ENCODE results near the gene RARRES2. TPM values are rescaled to one million over a fixed set of nuclear protein-coding genes. Genes with fewer than 3 reads are reported as not detected.

The RARRES2 gene
- total RNA-seq, 2 experiments from 2014 or later, result not detected

- H3K27ac Mint-ChIP-seq, result no peak overlapping the region
- no peak for DNase-seq
- peaks cover 5% of the 10 kb centered on the region for H3K36me3 Mint-ChIP-seq
- no peaks in the 10 kb centered on the region for H3K9me3 Mint-ChIP-seq
- no peak for ATAC-seq (ENCODE audit: low read depth)
- H3K4me1 Mint-ChIP-seq, result peaks cover 37% of the 10 kb centered on the region
- POLR2A ChIA-PET, result no interaction called here
- H3K4me3 Mint-ChIP-seq, result no peak overlapping the region
- no peaks in the 10 kb centered on the region for H3K27me3 Mint-ChIP-seq
Observed at GRCh38 chr7:150381096-150381495, 39.7 kb upstream of the RARRES2 start.

- peak; percentile 17 for DNase-seq
- peaks cover 40% of the 10 kb centered on the region for H3K4me1 Mint-ChIP-seq
- H3K4me3 Mint-ChIP-seq, result peak overlapping the region; percentile 99
- no peak for ATAC-seq (ENCODE audit: low read depth)
- H3K27ac Mint-ChIP-seq, result no peak overlapping the region
- no peaks in the 10 kb centered on the region for H3K9me3 Mint-ChIP-seq
- POLR2A ChIA-PET, result no interaction called here
- peaks cover 5% of the 10 kb centered on the region for H3K36me3 Mint-ChIP-seq
- no peaks in the 10 kb centered on the region for H3K27me3 Mint-ChIP-seq
Observed at GRCh38 chr7:150380463-150380862, 39.0 kb upstream of the RARRES2 start.

- Mint-ChIP-seq H3K27ac (peak overlapping the region; percentile 78), H3K4me3 (peak overlapping the region; percentile 99), H3K9me3 (no peaks in the 10 kb centered on the region), H3K4me1 (peaks cover 40% of the 10 kb centered on the region), H3K36me3 (peaks cover 5% of the 10 kb centered on the region), H3K27me3 (no peaks in the 10 kb centered on the region)
- ATAC-seq (ENCODE audit: low read depth) (peak; percentile 56), DNase-seq (no peak)
- POLR2A ChIA-PET, result interaction anchor here (0.5 kb wide), 1 partner anchor 25 kb away, joined by 3 read pairs; no protein-coding TSS in a partner anchor
Observed at GRCh38 chr7:150379441-150380379, 38.3 kb upstream of the RARRES2 start.

GRCh38 chr7:150378853-150379440 lies 37.5 kb upstream of the RARRES2 start, which contains the start of gene ZNF775:
Gene ZNF775 (plus strand): TSS chr7:150379330. CDS start chr7:150388471, 9,141 bp downstream.
- ATAC-seq (ENCODE audit: low read depth) (peak; percentile 99), DNase-seq (peak; percentile 94)
- H3K27me3 Mint-ChIP-seq, result no peaks in the 10 kb centered on the region
- H3K4me1 Mint-ChIP-seq, result peaks cover 39% of the 10 kb centered on the region
- POLR2A ChIA-PET, result interaction anchor here (1.0 to 2.1 kb wide), 2 partner anchors 10 to 27 kb away, joined by 5 to 14 read pairs; partner anchors contain the start of gene REPIN1
- peaks cover 5% of the 10 kb centered on the region for H3K36me3 Mint-ChIP-seq
- H3K4me3 Mint-ChIP-seq, result peak within 1 kb of the TSS; percentile 99
- no peaks in the 10 kb centered on the region for H3K9me3 Mint-ChIP-seq
- H3K27ac Mint-ChIP-seq, result peak within 1 kb of the TSS; percentile 78

- H3K9me3 Mint-ChIP-seq, result no peaks in the 10 kb centered on the region
- H3K4me1 Mint-ChIP-seq, result peaks cover 38% of the 10 kb centered on the region
- H3K27ac Mint-ChIP-seq, result peak overlapping the region; percentile 58
- ATAC-seq (ENCODE audit: low read depth), result no peak
- POLR2A ChIA-PET, result interaction anchor here (0.8 to 2.1 kb wide), 7 partner anchors 9 to 73 kb away, joined by 3 to 14 read pairs (median 5); partner anchors contain the start of genes ACTR3C, GIMAP8, LRRC61 and REPIN1
- H3K36me3 Mint-ChIP-seq, result peaks cover 8% of the 10 kb centered on the region
- H3K27me3 Mint-ChIP-seq, result no peaks in the 10 kb centered on the region
- H3K4me3 Mint-ChIP-seq, result peak overlapping the region; percentile 80
- peak; percentile 52 for DNase-seq
Observed at GRCh38 chr7:150378115-150378852, 36.9 kb upstream of the RARRES2 start.

- DNase-seq (no peak), ATAC-seq (ENCODE audit: low read depth) (no peak)
- Mint-ChIP-seq H3K27me3 (no peaks in the 10 kb centered on the region), H3K27ac (peak overlapping the region; percentile 23), H3K4me1 (peaks cover 36% of the 10 kb centered on the region), H3K9me3 (no peaks in the 10 kb centered on the region), H3K4me3 (peak overlapping the region; percentile 80), H3K36me3 (peaks cover 9% of the 10 kb centered on the region)
- POLR2A ChIA-PET, result interaction anchor here (0.8 to 2.1 kb wide), 6 partner anchors 9 to 74 kb away, joined by 3 to 14 read pairs (median 4); partner anchors contain the start of genes ACTR3C, GIMAP8, LRRC61 and REPIN1
Observed at GRCh38 chr7:150377635-150378034, 36.2 kb upstream of the RARRES2 start.

GRCh38 chr7:150377196-150377595 lies 35.8 kb upstream of the RARRES2 start:
- POLR2A ChIA-PET, result interaction anchor here (1.1 to 2.1 kb wide), 3 partner anchors 8 to 27 kb away, joined by 4 to 14 read pairs (median 5); partner anchors contain the start of gene REPIN1
- peaks cover 36% of the 10 kb centered on the region for H3K4me1 Mint-ChIP-seq
- H3K4me3 Mint-ChIP-seq, result peak overlapping the region; percentile 80
- ATAC-seq (ENCODE audit: low read depth) (no peak), DNase-seq (no peak)
- no peaks in the 10 kb centered on the region for H3K27me3 Mint-ChIP-seq
- H3K27ac Mint-ChIP-seq, result no peak overlapping the region
- peaks cover 9% of the 10 kb centered on the region for H3K36me3 Mint-ChIP-seq
- H3K9me3 Mint-ChIP-seq, result no peaks in the 10 kb centered on the region

GRCh38 chr7:150376560-150376959 lies 35.1 kb upstream of the RARRES2 start:
- H3K36me3 Mint-ChIP-seq, result peaks cover 9% of the 10 kb centered on the region
- no peak overlapping the region for H3K27ac Mint-ChIP-seq
- H3K4me1 Mint-ChIP-seq, result peaks cover 36% of the 10 kb centered on the region
- no peaks in the 10 kb centered on the region for H3K9me3 Mint-ChIP-seq
- H3K27me3 Mint-ChIP-seq, result no peaks in the 10 kb centered on the region
- no peak overlapping the region for H3K4me3 Mint-ChIP-seq
- ATAC-seq (ENCODE audit: low read depth) (no peak), DNase-seq (peak; percentile 18)
- POLR2A ChIA-PET, result interaction anchor here (2.1 kb wide), 1 partner anchor 8 kb away, joined by 14 read pairs; the partner anchor contains the start of gene REPIN1

- Mint-ChIP-seq H3K9me3 (no peaks in the 10 kb centered on the region), H3K27me3 (no peaks in the 10 kb centered on the region), H3K36me3 (peaks cover 9% of the 10 kb centered on the region), H3K4me1 (peaks cover 34% of the 10 kb centered on the region), H3K27ac (peak overlapping the region; percentile 5), H3K4me3 (no peak overlapping the region)
- no peak for ATAC-seq (ENCODE audit: low read depth)
- POLR2A ChIA-PET, result no interaction called here
- DNase-seq, result peak; percentile 18
Observed at GRCh38 chr7:150375662-150376521, 34.5 kb upstream of the RARRES2 start.

- Mint-ChIP-seq H3K4me1 (peaks cover 30% of the 10 kb centered on the region), H3K4me3 (no peak overlapping the region), H3K36me3 (peaks cover 5% of the 10 kb centered on the region), H3K9me3 (no peaks in the 10 kb centered on the region), H3K27ac (no peak overlapping the region), H3K27me3 (no peaks in the 10 kb centered on the region)
- POLR2A ChIA-PET, result interaction anchor here (1.7 kb wide), 1 partner anchor 30 kb away, joined by 4 read pairs; no protein-coding TSS in a partner anchor
- peak; percentile 13 for DNase-seq
- ATAC-seq (ENCODE audit: low read depth), result no peak
Observed at GRCh38 chr7:150374472-150374871, 33.0 kb upstream of the RARRES2 start.

GRCh38 chr7:150374026-150374425 lies 32.6 kb upstream of the RARRES2 start:
- Mint-ChIP-seq H3K36me3 (peaks cover 5% of the 10 kb centered on the region), H3K4me3 (no peak overlapping the region), H3K27ac (no peak overlapping the region), H3K4me1 (peaks cover 35% of the 10 kb centered on the region), H3K9me3 (no peaks in the 10 kb centered on the region), H3K27me3 (no peaks in the 10 kb centered on the region)
- peak; percentile 3 for DNase-seq
- no peak for ATAC-seq (ENCODE audit: low read depth)
- POLR2A ChIA-PET, result interaction anchor here (1.7 kb wide), 1 partner anchor 30 kb away, joined by 4 read pairs; no protein-coding TSS in a partner anchor
